HG02970 (cell line): ENCODE results near the gene BAIAP3.

Experiments
- ATAC-seq: cut with Tn5 transposase; IDR thresholded peaks from one replicate; pipeline ENCODE4 v1.9.1; 2021; ENCODE audit warnings: mild to moderate bottlenecking, moderate library complexity, moderate number of reproducible peaks; ENCODE audit not compliant: unreplicated experiment, low FRiP score

Gene BAIAP3

GRCh38 chr16:1362807-1363206, 29.4 kb downstream of the BAIAP3 start:
- ATAC-seq: no peak

DNA sequence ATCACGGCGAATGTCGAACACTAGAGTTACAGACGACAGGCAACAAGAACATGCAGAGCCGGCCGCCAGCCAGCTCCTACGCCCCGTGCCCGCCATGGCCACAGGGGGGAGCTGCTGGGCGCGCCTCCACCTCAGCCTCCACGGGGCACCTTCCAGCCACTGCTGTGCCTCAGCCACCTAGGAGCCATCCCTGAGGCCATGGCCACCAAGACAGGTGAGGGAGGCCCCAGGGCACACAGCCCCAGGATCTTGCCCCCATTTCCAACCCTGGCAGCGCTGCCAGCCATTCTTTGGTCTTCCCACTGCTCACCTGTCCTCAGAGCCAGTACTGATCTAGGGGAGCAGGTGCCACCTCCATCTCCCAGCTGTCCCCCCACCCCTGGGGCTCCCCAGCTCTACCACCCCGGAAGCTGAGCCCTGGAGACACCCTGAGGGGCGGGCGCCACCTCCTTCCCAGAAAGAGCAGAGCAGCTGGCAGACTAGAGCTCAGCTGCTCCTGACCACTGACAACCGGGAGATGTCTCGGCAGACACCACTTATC, 30.1 kb downstream of the BAIAP3 start:
- no peak for ATAC-seq

DNA sequence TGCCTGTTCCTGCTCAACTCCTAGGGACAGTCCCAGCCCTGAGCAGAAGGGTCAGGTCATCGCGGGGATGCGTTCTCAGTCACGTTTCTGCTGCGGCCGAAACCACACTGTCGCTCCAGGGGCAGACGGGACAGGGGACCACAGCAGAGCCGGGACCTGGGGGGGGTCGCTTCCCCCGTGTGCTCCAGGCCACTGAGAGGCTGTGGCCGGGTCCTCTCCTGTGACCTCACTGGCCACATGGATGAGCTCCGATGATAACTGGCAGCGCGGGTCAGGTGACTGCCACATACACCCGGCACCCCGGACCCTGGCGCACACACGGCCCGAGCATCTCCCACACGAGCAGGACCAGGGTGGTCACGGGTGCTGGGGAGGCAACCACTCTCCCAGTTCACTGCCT, 31.1 kb downstream of the BAIAP3 start:
- ATAC-seq: no peak

- ATAC-seq: no peak
Observed at GRCh38 chr16:1366060-1366711, 32.7 kb downstream of the BAIAP3 start.

- no peak for ATAC-seq
Observed at GRCh38 chr16:1366712-1367299, 33.4 kb downstream of the BAIAP3 start.

DNA sequence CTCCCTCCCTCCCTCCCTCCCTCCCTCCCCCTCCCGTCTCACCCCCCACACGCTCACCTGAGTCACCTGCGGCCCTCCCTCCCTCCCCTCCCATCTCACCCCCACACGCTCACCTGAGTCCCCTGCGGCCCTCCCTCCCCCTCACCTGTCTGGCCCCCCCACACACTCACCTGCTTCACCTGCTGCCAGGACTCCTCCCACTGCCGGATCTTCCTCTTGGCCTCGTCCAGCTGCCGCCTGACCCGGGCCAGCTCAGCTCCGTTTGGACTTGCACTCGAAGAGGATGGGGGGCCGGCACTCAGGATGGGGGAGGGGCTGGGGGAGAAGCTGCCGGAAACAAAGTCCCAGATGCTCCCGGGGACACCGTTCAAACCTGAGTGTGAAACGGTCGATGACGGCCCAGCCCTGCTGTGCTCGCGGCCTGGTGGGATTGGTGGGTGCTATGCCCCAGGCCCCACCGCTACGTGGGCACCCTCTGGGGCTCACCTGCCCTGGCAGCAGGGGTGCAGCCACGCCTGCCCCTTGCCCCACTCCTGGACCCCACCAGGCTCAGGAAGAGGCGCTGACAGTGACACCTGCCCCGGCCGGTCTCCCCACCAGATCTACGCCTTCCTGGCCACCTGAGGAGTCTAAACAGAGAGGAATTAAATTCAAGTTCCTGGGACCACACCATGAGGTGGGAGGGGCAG, 34.2 kb downstream of the BAIAP3 start:
- no peak for ATAC-seq

DNA sequence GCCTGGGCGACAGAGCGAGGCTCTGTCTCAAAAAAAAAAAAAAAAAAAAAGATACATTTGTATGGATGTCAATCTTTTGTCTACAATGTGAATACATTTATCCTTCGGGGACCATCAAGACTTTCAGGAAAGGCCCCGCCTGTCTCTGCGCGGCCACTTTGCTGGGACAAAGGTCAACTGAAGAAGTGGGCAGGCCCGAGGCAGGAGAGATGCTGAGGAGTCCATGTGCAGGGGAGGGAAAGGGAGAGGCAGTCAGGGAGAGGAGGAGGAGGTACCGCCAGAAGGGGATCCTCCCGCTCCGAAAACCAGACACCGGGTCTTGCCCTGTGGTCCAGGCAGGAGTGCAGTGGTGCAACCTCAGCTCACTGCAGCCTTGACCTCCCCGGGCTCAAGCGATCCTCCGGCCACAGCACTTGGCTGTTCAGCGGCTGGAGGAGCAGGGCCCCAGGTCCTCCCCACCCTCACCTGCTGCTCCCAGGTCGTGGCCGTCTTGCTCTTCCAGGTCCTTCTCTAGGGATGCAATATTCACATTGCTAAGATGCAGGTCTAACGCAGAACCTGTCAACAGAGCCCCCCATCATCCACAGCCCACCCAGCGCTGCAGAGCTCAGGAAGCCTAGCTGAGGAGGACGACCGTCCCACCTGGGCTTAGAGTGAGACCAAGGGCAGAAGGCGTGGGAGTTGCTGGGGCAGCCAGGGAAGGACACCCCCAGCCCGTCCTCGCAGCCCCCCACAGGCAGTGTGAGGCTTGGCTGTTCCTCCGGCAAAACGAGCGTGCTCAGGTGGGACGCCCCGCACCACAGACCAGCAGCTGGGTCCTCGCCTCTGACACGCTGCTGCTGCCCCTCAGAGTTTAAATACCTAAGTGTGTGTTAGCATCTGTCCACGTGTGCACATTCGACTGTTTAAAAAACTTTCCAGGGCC, 37.9 kb downstream of the BAIAP3 start:
- no peak for ATAC-seq

- ATAC-seq: no peak
Observed at GRCh38 chr16:1372292-1372950, 39.0 kb downstream of the BAIAP3 start.

- no peak for ATAC-seq
Observed at GRCh38 chr16:1374418-1375297, 41.2 kb downstream of the BAIAP3 start.

DNA sequence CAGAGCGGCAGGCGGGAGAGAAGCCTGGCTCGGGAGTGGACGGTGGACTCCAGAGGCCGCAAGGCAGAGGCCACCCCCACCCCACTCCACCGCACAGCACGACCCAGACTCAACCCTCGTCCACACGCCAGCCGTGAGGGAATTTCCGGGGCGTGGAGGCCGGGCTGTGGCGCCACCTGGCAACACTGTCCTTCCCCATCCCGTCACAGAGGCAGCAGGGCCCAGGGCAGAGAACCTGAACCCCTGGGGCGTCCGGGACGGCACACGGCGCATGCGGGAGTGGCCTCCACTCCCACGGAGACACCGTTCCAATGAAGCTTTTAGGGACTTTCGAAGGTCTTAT, 41.8 kb downstream of the BAIAP3 start:
- ATAC-seq: no peak

DNA sequence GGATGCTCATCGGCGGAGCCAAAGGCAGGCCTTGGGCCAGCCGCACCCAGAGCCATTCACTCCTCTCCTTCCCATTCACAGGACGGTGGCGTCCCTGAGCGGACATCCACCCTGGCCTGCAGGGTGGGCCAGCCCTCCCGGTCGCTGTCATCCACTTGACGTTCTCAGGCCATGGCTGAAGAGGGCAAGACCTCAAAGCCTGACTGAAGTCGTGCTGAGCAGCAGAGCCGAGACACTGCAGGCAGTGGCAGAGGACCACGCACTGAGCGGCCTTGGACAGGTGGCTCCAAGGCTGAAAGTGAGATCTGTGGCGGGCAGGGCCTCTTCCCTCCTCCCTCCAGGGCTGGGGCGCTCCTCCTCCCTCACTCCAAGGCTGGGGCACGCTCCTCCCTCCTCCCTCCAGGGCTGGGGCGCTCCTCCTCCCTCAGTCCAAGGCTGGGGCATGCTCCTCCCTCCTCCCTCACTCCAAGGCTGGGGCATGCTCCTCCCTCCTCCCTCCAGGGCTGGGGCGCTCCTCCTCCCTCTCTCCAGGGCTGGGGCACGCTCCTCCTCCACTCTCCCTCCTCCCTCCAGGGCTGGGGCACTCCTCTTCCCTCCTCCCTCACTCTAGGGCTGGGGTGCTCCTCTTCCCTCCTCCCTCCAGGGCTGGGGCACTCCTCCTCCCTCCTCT, 42.4 kb downstream of the BAIAP3 start:
- no peak for ATAC-seq

DNA sequence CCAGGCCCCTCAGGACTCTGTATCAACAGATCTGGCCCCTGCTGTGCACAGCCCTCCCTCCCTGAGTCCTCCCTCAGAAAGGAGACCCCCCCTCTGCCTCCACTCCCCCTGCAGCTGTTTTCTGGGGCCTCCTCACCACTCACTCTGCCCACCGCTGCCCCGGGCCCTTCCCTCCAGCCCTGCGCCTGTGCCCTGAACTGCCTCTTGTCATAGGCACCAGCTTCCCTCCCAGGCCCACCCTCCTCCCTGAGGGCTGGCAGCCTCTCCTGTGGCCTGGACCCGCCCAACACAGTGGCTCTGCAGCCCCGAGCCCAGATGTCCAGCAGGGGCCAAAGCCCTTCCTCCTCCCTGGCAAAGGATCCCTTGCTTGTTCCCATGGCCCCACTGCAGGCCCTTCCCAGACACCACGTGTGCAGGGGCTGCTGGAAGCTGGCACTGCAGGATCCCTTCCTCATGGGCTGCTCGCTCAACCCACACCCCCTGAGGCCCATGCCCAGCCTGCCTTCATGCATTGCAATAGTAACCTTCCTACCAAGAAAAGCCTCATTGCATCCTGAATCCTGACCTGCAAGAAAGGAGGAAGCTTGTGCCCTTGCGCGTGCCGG, 44.1 kb downstream of the BAIAP3 start:
- no peak for ATAC-seq

DNA sequence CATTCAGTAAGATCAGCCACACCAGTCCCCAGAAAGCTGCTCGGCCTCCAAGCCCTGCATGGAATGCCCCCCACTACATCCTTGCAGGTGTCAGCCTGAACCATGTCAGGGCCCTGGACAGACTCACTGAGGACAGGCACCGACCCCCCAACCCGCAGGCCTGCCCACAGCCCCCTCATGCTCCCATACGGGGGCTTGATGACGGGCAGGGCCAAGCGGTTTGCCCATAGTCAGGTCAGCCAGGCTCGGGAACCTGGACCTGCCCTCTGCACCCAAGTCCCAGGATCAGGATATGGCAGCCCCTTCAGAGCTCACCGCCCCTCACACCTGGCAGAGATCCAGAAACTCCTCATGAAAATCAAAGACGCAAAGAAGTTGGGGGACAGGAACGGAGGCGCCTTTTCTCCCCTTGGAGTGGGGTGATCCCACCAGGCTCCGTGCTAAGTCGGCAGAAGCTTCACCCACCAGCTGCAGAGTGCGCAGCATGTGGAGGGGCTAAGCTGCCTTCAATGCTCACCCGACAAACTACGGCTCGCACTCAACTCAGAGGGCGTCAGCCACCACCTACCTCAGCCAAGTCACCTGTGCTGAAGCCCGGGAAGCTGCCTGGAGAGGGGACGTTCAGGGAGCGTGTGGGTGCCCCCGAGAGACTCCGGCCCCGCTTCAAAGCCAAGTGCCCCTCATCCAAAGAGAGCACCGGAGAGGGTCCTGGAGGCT, 44.8 kb downstream of the BAIAP3 start:
- no peak for ATAC-seq

GRCh38 chr16:1378804-1379303, 45.4 kb downstream of the BAIAP3 start:
- ATAC-seq: peak; percentile 37

DNA sequence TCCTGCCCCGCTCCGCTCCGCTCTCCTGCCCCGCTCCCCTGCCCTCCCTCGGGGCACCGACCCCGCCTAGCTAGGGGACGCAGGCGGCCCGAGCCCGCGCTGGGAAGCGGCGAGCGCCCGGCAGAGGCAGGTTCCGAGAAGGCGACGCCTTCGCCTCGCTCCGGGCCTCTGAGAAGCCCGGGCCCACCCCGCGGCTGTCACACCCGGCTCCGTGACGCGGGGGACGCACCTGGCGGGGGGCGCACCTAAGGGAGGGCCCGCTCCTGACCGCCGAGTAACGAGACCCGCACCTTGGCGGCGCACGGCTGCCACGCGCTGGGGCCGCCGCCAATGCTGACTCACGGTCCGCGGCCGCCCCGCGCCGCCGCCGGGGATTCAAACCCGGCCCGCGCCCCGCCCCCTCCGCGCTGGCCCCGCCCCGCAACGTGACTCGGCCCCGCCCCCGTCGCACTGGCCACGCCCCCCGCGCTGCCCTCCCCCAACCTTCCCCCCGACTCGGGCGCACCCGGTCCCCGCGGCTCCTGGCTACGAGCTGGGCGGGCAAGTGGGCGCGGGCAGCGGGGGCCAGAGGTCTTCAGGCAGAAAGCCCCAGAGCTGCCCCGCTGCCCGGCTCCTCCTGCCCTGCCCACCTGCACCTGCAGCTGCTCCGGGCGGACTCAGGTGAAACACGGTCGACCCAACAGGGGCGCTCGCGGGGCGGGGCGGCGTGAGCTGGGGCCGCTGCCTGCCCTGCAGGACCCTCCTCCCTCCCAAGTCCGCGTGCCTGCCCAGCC, 46.0 kb downstream of the BAIAP3 start:
- peak; percentile 55 for ATAC-seq

- no peak for ATAC-seq
Observed at GRCh38 chr16:1380195-1380594, 46.8 kb downstream of the BAIAP3 start.
